Stimulated activated naive B cell treated with anti-CD40 and anti-IgM and Interleukin-4, amounts not matched to agents 10 μg/mL and 1 μg/mL and 100 μg/mL, for 72 hours (primary cell): ENCODE results near the gene ANKFY1.

ENCODE experiments used
- ATAC-seq, 2 donors: fragments of 150-1000 bp; cut with Tn5 transposase; replicated peaks; 2 replicates each; pipeline ENCODE4 v1.10.0; 2021; ENCODE audit warnings: moderate library complexity in 1 of 2
- DNase-seq: peaks from one replicate; pipeline ENCODE4 v3.0.0; 2021
- H3K27ac Mint-ChIP-seq: one replicate; pipeline ENCODE4 v1.8.0; 2022; ENCODE audit warnings: mild to moderate bottlenecking, mixed read lengths
- H3K27me3 Mint-ChIP-seq, 2 donors: one replicate each; pipeline ENCODE4 v1.8.0; 2022; ENCODE audit warnings: mixed read lengths in 2 of 2
- H3K36me3 Mint-ChIP-seq, 2 donors: one replicate each; pipeline ENCODE4 v1.8.0; 2022; ENCODE audit warnings: mixed read lengths in 2 of 2, mild to moderate bottlenecking in 1 of 2
- H3K4me1 Mint-ChIP-seq, 2 donors: one replicate each; pipeline ENCODE4 v1.8.0; 2022; ENCODE audit warnings: mixed read lengths in 2 of 2, mild to moderate bottlenecking in 1 of 2
- H3K4me3 Mint-ChIP-seq, 2 donors: one replicate each; pipeline ENCODE4 v1.8.0; 2022; ENCODE audit warnings: mild to moderate bottlenecking in 2 of 2, mixed read lengths in 2 of 2, moderate library complexity in 1 of 2
- H3K9me3 Mint-ChIP-seq, 2 donors: one replicate each; pipeline ENCODE4 v1.8.0; 2022; ENCODE audit warnings: mixed read lengths in 2 of 2, mild to moderate bottlenecking in 1 of 2

Gene ANKFY1

GRCh38 chr17:4247971-4248388 is 15.8 kb downstream of the ANKFY1 start:
- ATAC-seq, result no peak
- Mint-ChIP-seq H3K4me3 (no peak overlapping the region), H3K36me3 (peaks cover 5 to 34% of the 10 kb centered on the region in 2 donors), H3K9me3 (no peaks in the 10 kb centered on the region), H3K4me1 (peaks cover 27 to 37% of the 10 kb centered on the region in 2 donors), H3K27ac (no peak overlapping the region), H3K27me3 (no peaks in the 10 kb centered on the region)
- no peak for DNase-seq

GRCh38 chr17:4247361-4247970 is 16.3 kb downstream of the ANKFY1 start:
- Mint-ChIP-seq H3K27me3 (no peaks in the 10 kb centered on the region), H3K36me3 (peaks cover 5 to 34% of the 10 kb centered on the region in 2 donors), H3K4me3 (no peak overlapping the region), H3K9me3 (no peaks in the 10 kb centered on the region), H3K4me1 (peaks cover 26 to 37% of the 10 kb centered on the region in 2 donors), H3K27ac (no peak overlapping the region)
- ATAC-seq (no peak), DNase-seq (no peak)

GRCh38 chr17:4246674-4247073 is 17.1 kb downstream of the ANKFY1 start:
- DNase-seq (no peak), ATAC-seq (no peak)
- Mint-ChIP-seq H3K27me3 (no peaks in the 10 kb centered on the region), H3K36me3 (peaks cover 4 to 27% of the 10 kb centered on the region in 2 donors), H3K27ac (no peak overlapping the region), H3K4me3 (no peak overlapping the region), H3K9me3 (no peaks in the 10 kb centered on the region), H3K4me1 (peaks cover 23 to 37% of the 10 kb centered on the region in 2 donors)

- H3K27me3 Mint-ChIP-seq, result no peaks in the 10 kb centered on the region
- peaks cover 8 to 28% of the 10 kb centered on the region in 2 donors for H3K36me3 Mint-ChIP-seq
- DNase-seq, result no peak
- no peaks in the 10 kb centered on the region for H3K9me3 Mint-ChIP-seq
- peaks cover 10 to 15% of the 10 kb centered on the region in 2 donors for H3K4me1 Mint-ChIP-seq
- ATAC-seq, result no peak
- H3K27ac Mint-ChIP-seq, result no peak overlapping the region
- no peak overlapping the region for H3K4me3 Mint-ChIP-seq
These were observed 22.2 kb downstream of the ANKFY1 start for GRCh38 chr17:4241535-4241934.

- H3K27ac Mint-ChIP-seq, result no peak overlapping the region
- no peak for DNase-seq
- H3K4me1 Mint-ChIP-seq, result peaks cover 2 to 4% of the 10 kb centered on the region in 2 donors
- ATAC-seq, result no peak
- no peaks in the 10 kb centered on the region for H3K27me3 Mint-ChIP-seq
- H3K4me3 Mint-ChIP-seq, result no peak overlapping the region
- H3K9me3 Mint-ChIP-seq, result no peaks in the 10 kb centered on the region
- H3K36me3 Mint-ChIP-seq, result peaks cover 17 to 33% of the 10 kb centered on the region in 2 donors
These were observed 27.3 kb downstream of the ANKFY1 start for GRCh38 chr17:4236456-4236855.

- DNase-seq (no peak), ATAC-seq (no peak)
- H3K36me3 Mint-ChIP-seq, result peaks cover 13 to 35% of the 10 kb centered on the region in 2 donors
- H3K4me3 Mint-ChIP-seq, result no peak overlapping the region
- H3K9me3 Mint-ChIP-seq, result no peaks in the 10 kb centered on the region
- H3K27me3 Mint-ChIP-seq, result no peaks in the 10 kb centered on the region
- H3K27ac Mint-ChIP-seq, result no peak overlapping the region
- peaks cover 0 to 2% of the 10 kb centered on the region in 2 donors for H3K4me1 Mint-ChIP-seq
These were observed 28.2 kb downstream of the ANKFY1 start for GRCh38 chr17:4235372-4236279.

- no peaks in the 10 kb centered on the region for H3K4me1 Mint-ChIP-seq
- H3K36me3 Mint-ChIP-seq, result peaks cover 13 to 27% of the 10 kb centered on the region in 2 donors
- H3K9me3 Mint-ChIP-seq, result no peaks in the 10 kb centered on the region
- H3K27ac Mint-ChIP-seq, result no peak overlapping the region
- no peak for DNase-seq
- no peak for ATAC-seq
- H3K27me3 Mint-ChIP-seq, result no peaks in the 10 kb centered on the region
- H3K4me3 Mint-ChIP-seq, result no peak overlapping the region
These were observed 29.4 kb downstream of the ANKFY1 start for GRCh38 chr17:4234401-4234800.

- ATAC-seq (no peak), DNase-seq (no peak)
- Mint-ChIP-seq H3K36me3 (peaks cover 13 to 24% of the 10 kb centered on the region in 2 donors), H3K27me3 (no peaks in the 10 kb centered on the region), H3K4me3 (no peak overlapping the region), H3K4me1 (no peaks in the 10 kb centered on the region), H3K9me3 (no peaks in the 10 kb centered on the region), H3K27ac (no peak overlapping the region)
These were observed 30.0 kb downstream of the ANKFY1 start for GRCh38 chr17:4233668-4234258.

GRCh38 chr17:4232168-4232813 is 31.5 kb downstream of the ANKFY1 start:
- ATAC-seq (no peak), DNase-seq (no peak)
- Mint-ChIP-seq H3K27ac (no peak overlapping the region), H3K9me3 (no peaks in the 10 kb centered on the region), H3K27me3 (no peaks in the 10 kb centered on the region), H3K4me1 (no peaks in the 10 kb centered on the region), H3K36me3 (peaks cover 18 to 24% of the 10 kb centered on the region in 2 donors), H3K4me3 (no peak overlapping the region)

GRCh38 chr17:4229627-4230541 is 33.9 kb downstream of the ANKFY1 start:
- no peak overlapping the region for H3K4me3 Mint-ChIP-seq
- H3K36me3 Mint-ChIP-seq, result peaks cover 18 to 26% of the 10 kb centered on the region in 2 donors
- H3K9me3 Mint-ChIP-seq, result no peaks in the 10 kb centered on the region
- no peaks in the 10 kb centered on the region for H3K27me3 Mint-ChIP-seq
- DNase-seq (no peak), ATAC-seq (no peak)
- no peaks in the 10 kb centered on the region for H3K4me1 Mint-ChIP-seq
- no peak overlapping the region for H3K27ac Mint-ChIP-seq

GRCh38 chr17:4221899-4222659 is 41.7 kb downstream of the ANKFY1 start:
- Mint-ChIP-seq H3K27me3 (no peaks in the 10 kb centered on the region), H3K27ac (no peak overlapping the region), H3K36me3 (peaks cover 17 to 26% of the 10 kb centered on the region in 2 donors), H3K4me3 (no peak overlapping the region), H3K4me1 (no peaks in the 10 kb centered on the region), H3K9me3 (no peaks in the 10 kb centered on the region)
- ATAC-seq (no peak), DNase-seq (no peak)

- peaks cover 15 to 23% of the 10 kb centered on the region in 2 donors for H3K36me3 Mint-ChIP-seq
- H3K9me3 Mint-ChIP-seq, result no peaks in the 10 kb centered on the region
- no peak for ATAC-seq
- no peak for DNase-seq
- peaks cover 3 to 4% of the 10 kb centered on the region in 2 donors for H3K4me1 Mint-ChIP-seq
- no peaks in the 10 kb centered on the region for H3K27me3 Mint-ChIP-seq
- H3K27ac Mint-ChIP-seq, result no peak overlapping the region
- no peak overlapping the region for H3K4me3 Mint-ChIP-seq
These were observed 42.6 kb downstream of the ANKFY1 start for GRCh38 chr17:4221163-4221562.

- no peak overlapping the region for H3K4me3 Mint-ChIP-seq
- no peaks in the 10 kb centered on the region for H3K9me3 Mint-ChIP-seq
- ATAC-seq (no peak), DNase-seq (no peak)
- H3K27ac Mint-ChIP-seq, result no peak overlapping the region
- peaks cover 7 to 9% of the 10 kb centered on the region in 2 donors for H3K4me1 Mint-ChIP-seq
- H3K27me3 Mint-ChIP-seq, result no peaks in the 10 kb centered on the region
- peaks cover 15 to 25% of the 10 kb centered on the region in 2 donors for H3K36me3 Mint-ChIP-seq
These were observed 43.1 kb downstream of the ANKFY1 start for GRCh38 chr17:4220655-4221054.
